NCI-H2107 (cell line): ENCODE results near the gene HNRNPLL.
"Not testable (repeated sequence)": the region's sequence is repeated elsewhere in the genome, so short reads cannot be mapped to it uniquely, and the experiment has no call there.

Experiments
- DNase-seq: peaks from one replicate; lab custom pipeline; 2025; lab: John Stamatoyannopoulos, UW

Gene HNRNPLL

DNA sequence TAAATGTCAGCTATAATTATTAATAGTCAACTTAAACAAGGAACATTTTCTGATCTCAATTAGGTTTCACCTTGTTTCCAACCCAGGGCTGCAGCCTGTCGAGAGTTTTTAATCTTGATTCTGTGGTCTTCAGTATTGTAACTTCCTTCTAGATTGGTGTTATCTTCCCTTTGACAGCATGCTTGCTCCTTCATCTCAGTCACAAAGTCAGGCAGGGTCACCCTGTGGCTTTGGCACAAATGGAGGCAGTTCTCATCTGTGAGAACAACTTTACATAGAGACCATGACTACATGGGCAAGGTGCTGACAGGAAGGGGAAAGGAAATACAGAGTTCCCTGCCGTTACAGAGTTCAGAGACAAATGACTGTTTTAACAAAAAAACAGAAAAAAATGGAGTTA lies 50.5 kb downstream of the HNRNPLL start:
- no peak for DNase-seq

DNA sequence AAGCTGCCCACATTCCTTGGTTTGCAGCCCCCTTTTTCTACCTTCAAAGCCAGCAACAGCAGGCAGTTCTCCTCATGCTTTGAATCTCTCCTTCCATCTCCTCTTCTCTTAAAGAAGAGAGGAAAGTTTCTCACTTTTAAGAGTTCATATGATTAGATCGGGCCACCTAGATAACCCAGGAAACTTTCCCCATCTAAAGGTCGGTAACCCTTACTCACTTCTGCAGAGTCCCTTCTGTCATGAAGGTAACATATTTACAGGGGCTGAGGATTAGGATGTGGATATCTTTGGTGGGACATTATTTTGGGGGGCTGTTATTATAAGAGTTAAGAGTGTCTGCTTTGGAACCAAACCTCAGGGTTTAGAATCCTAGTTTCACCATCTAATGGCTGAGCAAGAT lies 51.0 kb downstream of the HNRNPLL start:
- DNase-seq, result no peak

DNA sequence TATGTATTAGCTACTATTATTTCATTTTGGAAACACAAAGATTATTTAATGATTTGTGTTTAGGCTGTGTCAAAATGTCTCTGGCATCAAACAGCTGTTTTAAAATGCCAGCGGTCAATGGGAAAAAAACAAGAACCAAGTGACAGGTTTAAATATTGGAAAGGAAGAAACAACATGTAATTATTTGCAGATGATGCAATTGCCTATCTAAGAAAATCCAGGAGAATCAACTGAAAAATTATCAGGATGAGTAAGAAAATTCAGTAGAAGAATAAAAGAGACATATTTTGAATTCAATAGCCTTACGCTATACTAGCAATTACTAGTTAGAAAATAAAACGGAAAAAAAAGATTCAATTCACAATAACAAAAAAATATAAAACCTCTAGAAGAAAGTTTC lies 51.6 kb downstream of the HNRNPLL start:
- DNase-seq, result no peak

DNA sequence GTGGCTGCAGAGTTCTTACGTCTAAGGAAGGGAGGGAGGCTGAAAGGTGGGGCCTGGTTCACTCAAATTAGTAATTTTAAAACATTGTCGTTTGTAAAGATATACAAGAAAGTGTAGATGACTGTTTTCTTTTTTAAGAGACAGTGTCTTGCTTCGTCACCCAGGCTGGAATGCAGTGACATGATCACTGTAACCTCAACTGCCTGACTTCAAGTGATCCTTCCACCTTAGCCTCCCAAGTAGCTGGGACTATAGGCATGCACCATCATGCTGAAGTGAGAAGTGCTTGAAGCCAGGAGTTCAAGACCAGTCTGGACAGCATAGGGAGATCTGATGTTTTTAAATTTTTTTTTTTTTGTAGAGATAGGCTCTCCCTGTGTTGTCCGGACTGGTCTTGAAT lies 52.9 kb downstream of the HNRNPLL start:
- DNase-seq, result no peak

DNA sequence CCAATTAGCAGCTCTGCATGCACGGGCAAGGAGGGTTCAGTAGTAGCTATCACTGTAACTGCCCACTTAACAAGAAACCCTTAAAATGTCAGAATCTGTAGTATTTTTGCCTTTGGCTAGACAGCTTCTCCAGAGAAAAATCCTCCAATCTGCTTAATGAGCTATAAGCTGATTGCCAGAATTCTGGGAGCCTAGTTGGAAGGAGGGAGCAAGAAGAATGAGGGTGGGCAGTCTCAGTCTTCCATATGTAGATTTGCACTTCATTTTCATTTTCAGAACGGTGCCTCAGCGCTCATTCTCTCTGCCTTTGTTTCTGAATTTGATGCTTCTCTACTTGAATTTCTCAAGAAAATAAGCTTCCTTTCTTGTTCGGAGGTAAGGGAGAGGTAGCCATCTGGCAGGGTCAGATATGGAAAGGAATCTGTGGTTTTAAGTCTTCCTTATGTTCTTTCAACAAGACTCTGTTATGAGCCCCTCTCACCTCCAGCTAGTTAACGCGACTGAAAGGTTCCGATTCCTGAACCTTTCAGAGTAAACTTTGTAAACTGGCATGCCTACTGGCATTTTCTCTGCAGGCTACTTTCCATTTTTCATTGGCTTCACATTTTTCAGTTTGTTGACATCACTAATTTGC lies 53.5 kb downstream of the HNRNPLL start:
- no peak for DNase-seq

DNA sequence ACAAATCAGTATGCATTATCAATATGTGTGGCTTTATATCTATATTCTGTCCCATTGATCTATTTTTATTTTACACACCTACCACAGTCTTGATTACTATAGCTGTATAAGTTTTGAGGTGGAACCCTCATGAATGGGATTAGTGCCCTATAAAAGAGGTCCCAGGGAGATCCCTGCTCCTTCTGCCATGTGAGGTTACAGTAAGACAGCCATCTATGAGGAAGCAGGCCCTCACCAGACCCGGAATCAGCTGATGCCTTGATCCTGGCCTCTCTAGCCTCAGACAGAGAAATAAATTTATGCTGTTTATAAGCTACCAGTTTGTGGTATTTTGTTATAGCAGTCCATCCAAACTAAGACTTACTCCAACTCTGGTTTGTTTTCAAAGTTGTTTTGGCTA lies 54.9 kb downstream of the HNRNPLL start:
- no peak for DNase-seq

DNA sequence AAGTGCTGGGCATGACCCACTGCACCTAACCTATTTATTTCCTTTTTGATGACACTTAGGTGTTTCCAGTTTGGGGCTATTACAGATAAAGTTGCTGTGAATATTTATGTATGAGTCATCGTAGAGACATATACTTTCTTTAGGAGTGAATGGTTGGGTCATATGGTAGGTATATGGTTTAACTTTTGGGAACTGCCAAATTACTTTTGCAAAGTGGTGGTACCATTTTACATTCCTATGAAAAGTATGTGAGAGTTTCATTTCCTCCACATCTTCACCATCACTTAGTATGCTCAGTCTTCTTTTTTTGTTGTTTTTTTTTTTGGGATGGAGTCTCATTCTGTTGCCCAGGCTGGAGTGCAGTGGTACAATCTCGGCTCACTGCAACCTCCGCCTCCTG lies 56.1 kb downstream of the HNRNPLL start:
- DNase-seq, result no peak

DNA sequence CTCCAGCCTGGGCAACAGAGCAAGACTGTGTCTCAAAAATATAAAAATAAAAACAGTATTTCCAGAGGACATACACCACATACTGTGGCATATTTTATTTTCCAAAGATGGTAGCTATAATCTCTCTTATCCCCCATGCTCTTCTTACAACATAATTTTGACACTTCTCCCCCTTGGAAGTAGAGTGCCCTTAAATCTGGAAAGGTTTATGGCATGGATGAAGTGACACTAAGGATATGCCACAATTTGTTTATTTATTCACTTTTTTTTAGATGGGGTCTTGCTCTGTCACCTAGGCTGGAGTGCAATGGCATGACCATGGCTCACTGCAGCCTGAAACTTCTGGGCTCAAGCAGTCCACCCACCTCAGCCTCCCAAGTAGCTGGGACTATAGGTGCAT lies 56.7 kb downstream of the HNRNPLL start:
- no peak for DNase-seq

DNA sequence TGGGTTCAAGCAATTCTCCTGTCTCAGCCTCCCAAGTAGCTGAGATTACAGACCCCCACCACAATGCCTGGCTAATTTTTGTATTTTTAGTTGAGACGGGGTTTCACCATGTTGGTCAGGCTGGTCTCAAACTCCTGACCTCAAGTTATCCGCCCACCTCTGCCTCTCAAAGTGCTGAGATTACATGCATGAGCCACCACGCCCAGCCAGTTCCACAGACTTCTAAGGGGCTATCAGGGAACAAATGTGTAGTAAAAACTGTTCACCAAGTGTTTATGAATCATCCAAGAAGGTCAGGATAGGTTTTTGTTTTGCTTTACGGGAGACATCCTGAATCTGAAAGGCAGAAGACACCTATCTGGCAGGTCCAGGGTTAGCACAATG lies 60.5 kb downstream of the HNRNPLL start:
- DNase-seq, result not testable (repeated sequence)

DNA sequence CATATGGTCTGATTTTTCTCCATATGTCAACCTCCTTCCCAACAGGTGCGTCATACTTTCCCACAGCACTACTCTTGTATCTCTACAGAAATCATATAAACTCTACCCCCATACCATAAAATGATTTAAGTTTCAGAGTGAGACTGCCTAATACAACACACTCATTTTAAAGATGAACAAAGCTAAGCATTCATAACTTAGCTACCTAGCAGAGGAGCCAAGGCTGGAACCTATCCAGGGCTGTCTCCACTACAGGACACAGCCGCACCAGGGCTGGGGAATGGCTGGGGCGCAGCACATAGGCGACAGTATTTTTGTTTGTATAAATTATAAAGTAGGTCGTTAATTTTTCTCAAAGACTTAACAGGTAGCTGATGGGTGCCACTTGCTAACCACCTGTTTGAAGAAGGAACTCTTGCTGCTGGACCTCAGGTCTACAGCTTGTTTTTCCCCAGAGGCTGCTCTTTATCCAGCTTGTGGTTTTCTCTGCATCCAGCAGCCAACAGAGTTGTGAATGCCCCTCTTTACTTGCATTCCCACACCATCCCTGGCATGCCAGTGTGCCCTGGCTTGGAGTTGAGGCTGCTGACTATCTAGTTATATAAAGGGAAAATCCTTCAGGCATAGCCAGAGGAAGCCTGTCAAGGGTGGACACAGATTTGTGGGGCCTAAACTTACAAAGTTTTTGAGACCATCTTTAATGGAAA lies 62.0 kb downstream of the HNRNPLL start:
- DNase-seq, result no peak

DNA sequence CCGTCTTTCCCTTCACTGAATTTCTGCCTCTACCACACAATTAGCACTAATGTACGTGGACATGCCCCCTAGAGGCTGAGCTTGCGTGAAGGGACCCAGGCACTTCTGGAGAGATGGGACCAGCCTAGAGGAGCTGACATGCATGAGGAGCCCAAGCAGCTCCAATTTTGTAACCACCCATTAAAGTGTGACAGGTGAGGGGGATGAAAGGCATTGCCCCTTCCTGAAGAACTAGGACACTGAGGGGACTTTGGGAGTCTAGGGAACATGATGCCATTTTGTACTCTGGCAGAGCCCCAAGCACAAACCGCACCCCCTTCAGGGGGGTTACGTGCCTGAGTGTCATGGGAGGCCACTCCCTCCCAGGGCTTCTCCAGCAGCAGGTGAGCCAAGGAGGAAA lies 63.6 kb downstream of the HNRNPLL start:
- DNase-seq, result no peak

DNA sequence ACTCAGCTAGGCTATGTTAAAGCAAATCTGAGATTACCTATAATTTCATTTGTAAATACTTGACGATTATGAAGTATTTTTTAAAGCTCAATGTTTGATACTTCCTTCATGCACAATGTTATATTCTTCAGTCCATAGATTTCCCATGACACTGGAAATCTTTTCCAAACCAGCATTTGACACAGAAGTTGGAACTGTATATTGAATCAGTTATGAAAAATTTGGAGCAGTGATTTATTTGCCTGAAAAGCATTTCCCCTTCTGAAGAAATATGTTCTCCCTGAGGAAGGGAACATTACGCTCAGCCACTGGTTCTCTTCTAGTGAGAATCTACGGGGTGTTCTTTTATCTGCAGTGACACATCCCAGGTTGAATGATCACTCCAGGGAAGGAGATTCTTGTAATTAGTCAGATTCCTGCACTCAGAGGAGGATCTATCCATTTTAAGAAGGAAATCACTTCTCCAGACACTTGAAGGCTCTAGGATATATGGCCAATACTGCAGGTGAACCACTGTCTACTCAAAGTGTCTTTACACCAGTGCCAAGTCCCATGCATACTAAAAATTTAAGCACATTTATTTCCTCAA lies 64.7 kb downstream of the HNRNPLL start:
- no peak for DNase-seq

DNA sequence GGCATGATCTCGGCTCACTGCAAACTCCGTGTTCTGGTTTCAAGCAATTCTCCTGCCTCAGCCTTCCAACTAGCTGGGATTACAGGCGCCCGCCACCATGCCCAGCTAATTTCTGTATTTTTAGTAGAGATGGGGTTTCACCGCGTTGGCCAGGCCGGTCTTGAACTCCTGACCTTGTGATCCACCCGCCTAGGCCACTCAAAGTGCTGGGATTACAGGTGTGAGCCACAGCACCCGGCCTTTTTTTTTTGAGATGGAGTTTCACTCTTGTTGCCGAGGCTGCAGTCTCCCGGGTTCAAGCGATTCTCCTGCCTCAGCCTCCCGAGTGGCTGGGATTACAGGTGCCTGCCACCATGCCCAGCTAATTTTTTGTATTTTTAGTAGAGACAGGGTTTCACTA lies 65.4 kb downstream of the HNRNPLL start:
- not testable (repeated sequence) for DNase-seq

DNA sequence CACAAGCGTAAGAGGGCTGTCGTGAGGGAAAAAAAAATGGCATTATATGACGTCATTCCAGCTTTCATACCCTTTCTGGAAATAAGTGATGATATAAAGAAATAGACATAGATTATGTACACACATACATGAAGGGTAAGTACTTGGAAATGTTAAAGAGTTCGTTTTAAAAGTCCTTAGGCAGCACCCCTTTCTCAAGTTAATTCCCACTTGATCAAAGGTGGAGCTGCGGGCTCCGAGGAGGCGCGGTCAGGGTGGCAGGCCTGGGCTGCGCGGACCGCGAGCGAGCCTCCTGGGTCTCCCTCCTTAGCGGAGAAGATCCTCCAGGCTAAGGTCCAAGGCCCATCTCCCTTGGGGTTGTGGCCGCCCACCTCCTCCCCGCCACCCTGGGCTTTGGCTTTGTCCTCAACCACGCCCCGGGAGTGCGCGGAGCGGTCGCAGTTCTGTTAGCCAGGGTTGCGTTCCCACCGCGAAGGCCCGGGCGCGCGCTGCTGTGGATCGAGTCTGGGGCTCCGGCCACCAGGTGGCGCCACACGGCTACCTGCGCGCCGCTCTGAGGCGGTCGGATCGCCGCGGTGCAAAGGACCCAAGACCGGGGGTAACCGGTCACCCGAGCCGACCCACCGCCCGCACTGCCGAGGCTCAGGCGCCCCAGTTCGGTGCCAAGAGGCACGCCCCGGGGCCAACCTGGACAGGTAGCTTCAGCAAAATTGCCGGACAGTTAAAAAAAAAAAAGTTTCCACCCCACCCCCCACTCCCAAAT lies 66.8 kb downstream of the HNRNPLL start:
- DNase-seq, result peak; percentile 32

DNA sequence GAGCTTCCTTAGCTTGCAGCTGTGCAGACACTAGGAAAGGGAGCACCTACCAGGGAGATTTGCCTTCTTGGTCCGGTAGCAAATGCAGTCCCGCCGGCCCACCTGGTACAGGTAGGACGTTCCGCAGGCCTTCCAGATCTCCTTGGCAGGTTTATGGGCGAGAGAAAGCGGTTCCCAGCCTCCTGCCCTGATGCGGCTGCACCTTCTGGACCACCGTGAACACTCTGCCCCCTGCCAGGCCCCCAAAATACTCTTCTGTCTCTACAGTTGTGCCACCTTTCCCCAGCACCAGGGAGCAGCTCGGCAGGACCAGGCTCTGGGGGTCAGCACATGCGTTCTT lies 67.4 kb downstream of the HNRNPLL start:
- DNase-seq, result no peak

DNA sequence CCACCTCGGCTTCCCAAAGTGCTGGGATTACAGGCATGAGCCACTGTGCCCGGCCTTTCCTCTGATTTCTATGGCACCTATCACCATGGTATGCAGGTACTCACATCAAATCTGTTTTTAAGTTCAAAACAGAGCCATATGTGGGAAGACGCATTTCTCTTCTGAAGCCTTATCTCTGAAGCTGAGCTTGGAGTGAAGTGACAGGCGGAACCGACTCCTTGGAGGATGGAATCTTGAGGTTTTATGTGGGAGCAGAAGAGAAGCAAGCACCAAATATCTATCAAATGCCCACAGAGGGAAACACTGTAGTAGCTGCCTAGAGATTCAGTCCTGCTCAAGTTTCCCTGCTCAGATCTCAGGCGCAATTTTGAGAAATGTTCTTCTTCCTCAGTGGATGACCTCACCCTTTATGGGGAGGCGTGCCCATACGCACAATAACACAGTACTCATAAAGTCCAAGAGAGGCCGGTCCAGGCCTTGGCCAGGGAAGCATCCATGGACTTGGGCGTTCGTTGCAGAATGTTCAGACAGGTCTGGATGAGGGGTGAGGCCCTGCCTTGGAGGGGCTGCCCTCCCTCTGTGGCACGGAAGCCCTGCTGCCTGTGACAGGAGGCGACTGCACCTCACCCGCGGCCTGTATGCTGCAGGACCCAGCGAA lies 67.9 kb downstream of the HNRNPLL start:
- no peak for DNase-seq

DNA sequence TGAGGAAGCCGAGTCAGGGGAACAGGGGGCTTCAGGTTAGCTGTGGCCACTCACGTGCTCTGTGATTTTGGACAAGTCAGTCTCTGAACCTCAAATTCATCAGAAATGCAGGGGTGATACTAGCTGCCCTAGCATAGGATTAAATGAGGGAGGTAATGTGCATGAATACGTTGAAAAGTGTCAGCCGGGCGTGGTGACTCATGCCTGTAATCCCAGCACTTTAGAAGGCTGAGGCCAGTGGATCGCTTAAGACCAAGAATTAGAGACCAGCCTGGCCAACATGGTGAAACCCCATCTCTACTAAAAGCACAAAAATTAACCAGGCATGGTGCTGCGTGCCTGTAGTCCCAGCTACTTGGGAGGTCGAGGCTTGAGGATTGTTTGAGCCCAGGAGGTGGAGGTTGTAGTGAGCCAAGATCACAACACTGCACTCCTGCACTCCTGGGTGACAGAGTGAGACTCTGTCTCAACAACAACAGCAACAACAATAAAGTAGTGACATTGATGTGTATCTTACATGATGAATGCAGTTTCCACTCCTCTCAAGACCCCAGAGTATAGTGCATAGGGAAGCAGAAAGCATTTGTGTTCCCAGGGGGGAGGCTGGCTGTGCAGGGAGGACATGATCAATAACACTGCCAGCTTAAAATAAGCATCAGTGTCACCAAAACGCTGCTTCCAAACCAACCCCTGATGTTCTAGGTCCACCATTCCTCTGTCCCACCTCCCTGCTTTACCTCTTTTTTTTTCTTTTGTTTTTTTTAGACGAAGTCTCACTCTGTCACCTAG lies 68.8 kb downstream of the HNRNPLL start:
- DNase-seq, result no peak

DNA sequence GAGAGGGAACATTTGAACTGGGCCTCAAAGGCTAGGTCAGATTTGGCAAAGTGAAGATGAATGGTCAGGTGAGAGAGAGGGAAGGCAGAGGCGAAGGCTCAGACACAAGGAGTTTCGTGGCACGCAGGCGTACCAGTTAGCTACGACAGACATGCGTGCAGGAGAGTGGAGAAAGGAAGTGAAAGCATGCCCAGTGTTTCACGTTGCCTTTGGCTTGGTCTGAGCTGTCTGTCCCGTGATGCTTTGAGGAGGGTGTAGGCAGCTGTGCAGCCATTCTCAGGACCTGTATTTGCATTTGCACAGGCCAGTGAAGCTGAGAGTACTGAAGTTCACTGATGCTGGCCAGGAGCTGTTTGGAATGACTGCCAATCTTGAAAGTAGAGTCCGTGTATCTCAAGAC lies 69.5 kb downstream of the HNRNPLL start:
- DNase-seq, result no peak

DNA sequence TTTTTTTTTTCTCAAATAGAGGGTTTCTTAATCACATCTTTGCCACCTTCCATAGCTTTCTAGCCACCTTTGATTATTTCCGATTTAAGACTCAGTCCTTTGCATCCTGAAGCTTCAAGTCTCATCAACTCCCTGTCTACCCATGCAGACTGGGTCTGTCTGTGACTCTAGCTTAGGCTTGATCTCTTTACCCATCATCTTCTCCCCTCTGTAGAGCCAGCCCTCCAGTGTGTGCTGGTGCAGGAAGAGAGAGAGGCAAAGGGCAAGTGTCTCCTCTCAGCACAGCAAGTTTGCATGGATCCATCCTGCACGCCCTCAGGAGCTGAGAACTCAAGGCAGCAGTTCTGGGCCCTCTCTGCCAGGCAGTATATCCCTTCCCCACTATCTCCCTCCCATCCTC lies 70.4 kb downstream of the HNRNPLL start:
- no peak for DNase-seq

DNA sequence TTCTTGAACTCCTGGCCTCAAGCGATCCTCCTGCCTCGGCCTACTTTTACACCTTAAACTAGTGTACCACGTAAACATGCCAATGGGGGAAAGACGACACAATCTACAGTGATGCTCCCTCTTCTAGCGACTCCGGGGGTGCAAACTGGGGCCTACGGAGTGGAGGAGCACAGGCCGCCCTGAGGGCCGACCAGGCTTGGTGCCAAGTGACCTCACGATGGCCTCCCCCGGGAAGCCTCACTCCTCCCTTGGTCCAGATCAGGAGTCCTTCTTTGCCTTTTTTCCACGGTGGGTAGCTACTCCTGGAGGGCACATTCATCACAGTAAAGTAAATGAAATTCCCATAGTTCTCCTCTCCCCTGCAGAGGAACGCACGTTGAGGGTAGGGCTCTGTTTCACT lies 73.5 kb downstream of the HNRNPLL start:
- no peak for DNase-seq

DNA sequence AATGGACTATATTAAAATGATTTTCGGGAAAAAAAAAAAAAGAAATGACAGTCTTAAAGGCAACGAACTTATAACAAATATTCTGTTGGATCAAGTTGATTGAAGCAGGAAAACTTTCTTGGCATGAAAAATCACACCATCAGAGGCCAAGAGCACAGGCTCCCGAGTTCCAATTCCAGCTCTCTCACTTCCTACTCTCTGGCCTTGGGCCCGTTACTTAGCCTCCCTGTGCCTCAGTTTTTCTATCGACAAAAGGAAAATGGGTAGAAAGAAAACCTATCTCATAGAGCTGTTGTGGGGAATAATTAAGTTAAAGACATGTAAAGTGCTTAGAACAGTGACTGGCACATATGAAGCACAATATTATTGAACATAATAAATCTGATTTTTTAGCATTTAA lies 74.2 kb downstream of the HNRNPLL start:
- DNase-seq, result no peak

DNA sequence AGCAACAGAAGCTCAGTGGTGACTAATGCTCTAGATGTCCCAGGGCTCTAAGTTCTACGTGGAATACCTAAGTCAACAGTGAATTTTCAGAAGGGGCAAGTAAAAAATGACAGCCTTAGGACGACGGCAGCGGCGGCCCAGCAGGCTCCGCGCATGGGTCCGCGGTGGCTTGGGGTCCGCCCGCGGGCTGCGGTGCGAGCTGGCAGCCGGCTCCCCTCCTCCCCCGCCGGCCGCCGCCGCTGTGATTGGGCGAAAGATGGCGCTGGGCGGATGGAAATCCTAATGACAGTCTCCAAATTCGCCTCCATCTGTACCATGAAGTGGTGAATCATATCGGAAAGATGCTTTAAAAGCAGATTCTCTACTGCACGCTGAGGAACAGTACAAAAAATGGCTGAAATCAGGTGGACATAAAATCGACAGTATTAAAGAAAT lies 74.7 kb downstream of the HNRNPLL start:
- DNase-seq, result no peak
